ENCODE data around the gene NSUN4. TPM values are rescaled to one million over a fixed set of nuclear protein-coding genes. Genes with fewer than 3 reads are reported as not detected.

The NSUN4 gene
- total RNA-seq, 4 donors from 2014 or later: 15.6 to 62.3 (median 22.9) TPM

- DNase-seq (ENCODE audit: low spot score in 2 of 2): peak; percentile 23 to 89
- TF ChIP-seq CTCF (IDR thresholded peaks at IDR 0.05) (no peak), POLR2A (IDR thresholded peaks at IDR 0.05) (no peak)
- peak overlapping the region; percentile 92 for H3K4me3 ChIP-seq (ENCODE audit: low read depth, poor library complexity, severe bottlenecking)
- intact Hi-C loops (cut with DNase I; ENCODE audit: low total_unique reads): no loop called here
- 1% methylated on average over 60 to 77 of the region's 79 CpGs for WGBS, 2 donors
These were observed 38.6 kb upstream of the NSUN4 start for GRCh38 chr1:46301808-46302640.

GRCh38 chr1:46302641-46303037, 38.0 kb upstream of the NSUN4 start:
- peak overlapping the region; percentile 92 for H3K4me3 ChIP-seq (ENCODE audit: low read depth, poor library complexity, severe bottlenecking)
- DNase-seq (ENCODE audit: low spot score in 2 of 2): peak in 1 of 2 donors; percentile 90
- intact Hi-C loops (cut with DNase I; ENCODE audit: low total_unique reads): no loop called here
- WGBS, 2 donors: 1 to 2% methylated on average over 23 to 25 of the region's 32 CpGs
- TF ChIP-seq POLR2A (IDR thresholded peaks at IDR 0.05) (no peak), CTCF (IDR thresholded peaks at IDR 0.05) (no peak)

GRCh38 chr1:46303038-46303871, 37.4 kb upstream of the NSUN4 start, which contains the start of the genes LRRC41 and UQCRH:
TSS of gene LRRC41 (minus strand) at chr1:46303616. CDS start at chr1:46303322, 294 bp downstream.
TSS of gene UQCRH (plus strand) at chr1:46303698. CDS start at chr1:46303767, 69 bp downstream.
- H3K4me3 ChIP-seq (ENCODE audit: low read depth, poor library complexity, severe bottlenecking): peak within 1 kb of the TSS; percentile 92
- peak; percentile 94 to 99 for DNase-seq (ENCODE audit: low spot score in 2 of 2)
- intact Hi-C loops (cut with DNase I; ENCODE audit: low total_unique reads): no loop called here

GRCh38 chr1:46303872-46304326, 36.7 kb upstream of the NSUN4 start:
- H3K4me3 ChIP-seq (ENCODE audit: low read depth, poor library complexity, severe bottlenecking): peak overlapping the region; percentile 52
- intact Hi-C loops (cut with DNase I; ENCODE audit: low total_unique reads): no loop called here
- TF ChIP-seq CTCF (IDR thresholded peaks at IDR 0.05) (no peak), POLR2A (IDR thresholded peaks at IDR 0.05) (no peak)
- 0 to 1% methylated on average over 14 of the region's 14 CpGs for WGBS, 2 donors
- DNase-seq (ENCODE audit: low spot score in 2 of 2): no peak

More at GRCh38 chr1:46303038-46303871, 37.4 kb upstream of the NSUN4 start, which contains the start of the genes LRRC41 and UQCRH:
- no peak for TF ChIP-seq CTCF (IDR thresholded peaks at IDR 0.05)
- peak in 1 of 2 donors; percentile 49 for TF ChIP-seq POLR2A (IDR thresholded peaks at IDR 0.05)
- 1 to 2% methylated on average over 30 to 61 of the region's 61 CpGs for WGBS, 2 donors

- DNase-seq (ENCODE audit: low spot score in 2 of 2): no peak
- WGBS, 2 donors: 90 to 93% methylated on average over 8 of the region's 8 CpGs
- intact Hi-C loops (cut with DNase I; ENCODE audit: low total_unique reads): no loop called here
- H3K4me3 ChIP-seq (ENCODE audit: low read depth, poor library complexity, severe bottlenecking): no peak overlapping the region
- TF ChIP-seq CTCF (IDR thresholded peaks at IDR 0.05): no peak
- no peak for TF ChIP-seq POLR2A (IDR thresholded peaks at IDR 0.05)
These were observed 34.5 kb upstream of the NSUN4 start for GRCh38 chr1:46306159-46306530.

All from lower leg skin (tissue), 4 donors.